Measurements from ENCODE around the gene BLOC1S6.

The BLOC1S6 gene

GRCh38 chr15:45587863-45588170 lies 638 bp downstream of the BLOC1S6 start:
- DNase-seq (ENCODE audit: low read depth in 3 of 3, low spot score in 1 of 3), result no peak

DNA sequence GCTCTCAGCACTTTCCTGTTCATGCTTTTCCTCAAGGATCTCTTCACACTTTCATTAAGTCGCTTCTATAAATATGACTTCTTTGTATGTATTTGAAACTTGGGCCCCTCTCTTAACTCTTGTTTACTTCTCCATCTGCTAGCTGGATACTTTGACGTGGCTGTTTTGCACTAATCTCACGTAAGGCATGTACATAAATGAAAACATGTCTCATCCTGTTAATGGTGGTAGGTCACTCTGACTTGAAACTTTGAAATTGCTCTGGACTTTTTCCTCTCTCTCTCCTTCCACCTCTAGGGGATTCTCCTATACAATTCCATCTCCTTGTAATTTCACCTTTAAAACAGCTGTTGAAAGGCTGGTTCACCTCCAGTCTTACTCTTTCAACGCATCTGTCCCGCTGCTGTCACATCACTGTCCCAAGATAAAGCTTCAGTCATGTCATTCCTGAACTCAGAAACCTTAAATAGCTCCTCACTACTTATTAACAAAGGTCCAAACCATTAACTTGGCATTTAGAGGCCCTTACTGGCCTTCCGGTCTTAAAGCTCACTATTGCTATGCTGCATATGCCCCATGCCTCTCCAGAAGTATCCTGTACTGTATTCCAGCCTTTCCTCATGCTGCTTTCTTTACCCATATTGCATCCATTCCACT lies 1.2 kb downstream of the BLOC1S6 start:
- DNase-seq (ENCODE audit: low read depth in 3 of 3, low spot score in 1 of 3), result no peak

DNA sequence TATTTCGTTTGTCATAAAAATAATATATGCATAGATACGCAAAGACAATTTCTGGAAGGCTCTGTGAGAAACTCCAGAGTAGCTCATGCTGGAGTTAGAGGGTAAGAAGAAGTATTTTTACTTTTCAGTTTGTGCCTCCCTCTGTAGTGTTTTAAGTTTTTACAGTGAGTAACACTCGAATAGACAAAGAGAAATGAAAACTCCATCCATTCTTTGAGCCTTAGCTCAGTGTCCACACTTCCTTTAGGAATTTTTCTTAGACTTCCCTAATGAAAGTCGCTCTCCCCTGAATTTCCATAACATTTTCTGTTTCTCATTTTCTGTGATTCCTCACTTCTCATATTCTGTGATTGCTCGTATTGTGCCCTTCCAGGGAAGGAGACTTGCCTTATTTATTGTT lies 2.1 kb downstream of the BLOC1S6 start:
- DNase-seq (ENCODE audit: low read depth in 3 of 3, low spot score in 1 of 3), result no peak

- DNase-seq (ENCODE audit: low read depth in 3 of 3, low spot score in 1 of 3), result no peak
Observed at GRCh38 chr15:45594319-45594718, 7.1 kb downstream of the BLOC1S6 start.

DNA sequence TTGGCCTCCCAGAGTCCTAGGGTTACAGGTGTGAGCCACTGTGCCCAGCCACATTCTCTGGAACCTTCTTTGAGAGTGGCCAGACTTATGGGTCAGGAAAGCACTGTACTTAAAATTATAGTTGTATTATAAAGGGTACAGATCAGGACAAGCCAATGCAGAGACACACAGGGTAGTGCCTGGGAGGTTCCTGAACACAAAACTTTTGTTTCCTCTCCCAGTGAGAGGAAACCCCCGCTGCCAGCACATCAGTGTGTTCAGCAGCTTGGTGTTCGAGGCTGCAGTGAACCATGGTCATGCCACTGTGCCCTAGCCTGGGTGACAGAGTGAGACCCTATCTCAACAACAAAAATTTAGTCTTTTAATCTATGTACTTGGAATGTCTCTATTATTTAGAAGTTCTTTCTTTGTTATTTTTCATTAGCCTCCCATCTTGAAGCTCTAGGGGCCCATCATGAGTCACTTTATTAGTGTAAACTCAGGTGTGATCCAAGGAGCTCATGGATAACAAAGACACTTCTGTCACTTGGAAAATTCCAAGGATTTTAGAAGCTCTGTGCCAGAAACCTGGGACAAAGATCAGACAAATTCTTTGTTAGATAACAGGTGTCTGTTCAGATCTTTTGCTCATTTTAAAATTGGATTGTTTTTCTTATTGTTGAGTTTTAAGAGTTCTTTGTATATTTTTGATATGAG lies 7.8 kb downstream of the BLOC1S6 start:
- no peak for DNase-seq (ENCODE audit: low read depth in 3 of 3, low spot score in 1 of 3)

- no peak for DNase-seq (ENCODE audit: low read depth in 3 of 3, low spot score in 1 of 3)
Observed at GRCh38 chr15:45603881-45604280, 16.7 kb downstream of the BLOC1S6 start.

DNA sequence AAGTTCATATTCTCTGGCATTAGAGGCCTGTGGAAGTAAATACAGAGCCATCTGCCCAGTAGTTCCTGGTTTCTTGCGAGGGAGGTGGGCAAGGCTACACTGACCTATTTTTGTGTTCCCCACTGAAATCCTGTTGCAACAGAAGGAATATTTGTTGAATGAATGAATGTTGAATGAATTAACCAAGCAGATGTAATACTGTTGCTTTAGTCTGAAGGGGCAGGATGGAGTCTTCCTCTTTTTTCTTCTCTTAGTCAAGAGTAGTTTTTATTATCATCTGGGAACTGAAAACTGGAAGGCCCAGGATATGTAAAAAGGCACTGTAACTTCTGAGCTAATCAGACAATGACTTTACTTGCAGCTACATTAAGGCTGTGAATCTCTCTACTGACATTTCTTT lies 17.1 kb downstream of the BLOC1S6 start:
- no peak for DNase-seq (ENCODE audit: low read depth in 3 of 3, low spot score in 1 of 3)

DNA sequence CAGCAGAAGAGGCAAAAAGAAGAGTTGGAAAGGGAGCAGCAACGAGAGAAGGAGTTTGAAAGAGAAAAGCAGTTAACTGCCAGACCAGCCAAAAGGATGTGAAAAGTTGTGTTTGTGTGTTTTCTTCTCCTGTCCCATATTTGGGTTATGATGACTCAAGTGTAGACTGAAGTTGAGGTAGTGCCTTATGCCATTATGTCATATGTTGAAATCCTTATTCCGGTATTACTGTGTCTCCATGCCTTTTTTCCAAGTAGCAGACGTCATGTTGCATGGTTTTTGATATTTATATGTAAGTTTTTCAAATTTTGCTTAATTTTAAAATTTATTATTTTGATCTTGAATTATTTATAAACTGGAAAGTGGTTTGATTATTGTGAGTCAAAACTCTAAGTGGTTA lies 19.2 kb downstream of the BLOC1S6 start:
- DNase-seq (ENCODE audit: low read depth in 3 of 3, low spot score in 1 of 3), result no peak

DNA sequence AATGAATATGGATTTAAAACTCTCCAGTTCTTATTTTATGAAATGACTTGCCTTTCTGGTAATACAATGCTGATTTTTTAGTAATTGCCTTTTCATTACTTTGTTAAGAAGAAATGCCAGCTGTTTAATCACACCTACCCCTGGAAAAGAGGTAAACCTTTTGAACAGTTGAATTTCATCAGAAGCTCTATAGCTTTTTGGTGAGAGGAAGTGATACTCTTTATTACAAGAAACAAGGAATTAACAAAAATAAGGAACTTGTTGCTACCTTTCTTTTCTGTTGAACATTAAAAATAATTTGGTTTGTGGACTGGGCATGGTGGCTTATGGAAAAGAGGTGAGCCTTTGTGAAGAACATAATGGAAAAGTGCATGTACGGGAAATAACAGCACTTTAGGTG lies 19.7 kb downstream of the BLOC1S6 start:
- DNase-seq (ENCODE audit: low read depth in 3 of 3, low spot score in 1 of 3), result no peak

- no peak for DNase-seq (ENCODE audit: low read depth in 3 of 3, low spot score in 1 of 3)
Observed at GRCh38 chr15:45611305-45611704, 24.1 kb downstream of the BLOC1S6 start.

- DNase-seq (ENCODE audit: low read depth in 3 of 3, low spot score in 1 of 3), result no peak
Observed at GRCh38 chr15:45612790-45613415, 25.7 kb downstream of the BLOC1S6 start.

- no peak for DNase-seq (ENCODE audit: low read depth in 3 of 3, low spot score in 1 of 3)
Observed at GRCh38 chr15:45616901-45617323, 29.7 kb downstream of the BLOC1S6 start.

- no peak for DNase-seq (ENCODE audit: low read depth in 3 of 3, low spot score in 1 of 3)
Observed at GRCh38 chr15:45618813-45619212, 31.6 kb downstream of the BLOC1S6 start.

GRCh38 chr15:45628136-45628535 lies 41.0 kb downstream of the BLOC1S6 start:
- no peak for DNase-seq (ENCODE audit: low read depth in 3 of 3, low spot score in 1 of 3)

DNA sequence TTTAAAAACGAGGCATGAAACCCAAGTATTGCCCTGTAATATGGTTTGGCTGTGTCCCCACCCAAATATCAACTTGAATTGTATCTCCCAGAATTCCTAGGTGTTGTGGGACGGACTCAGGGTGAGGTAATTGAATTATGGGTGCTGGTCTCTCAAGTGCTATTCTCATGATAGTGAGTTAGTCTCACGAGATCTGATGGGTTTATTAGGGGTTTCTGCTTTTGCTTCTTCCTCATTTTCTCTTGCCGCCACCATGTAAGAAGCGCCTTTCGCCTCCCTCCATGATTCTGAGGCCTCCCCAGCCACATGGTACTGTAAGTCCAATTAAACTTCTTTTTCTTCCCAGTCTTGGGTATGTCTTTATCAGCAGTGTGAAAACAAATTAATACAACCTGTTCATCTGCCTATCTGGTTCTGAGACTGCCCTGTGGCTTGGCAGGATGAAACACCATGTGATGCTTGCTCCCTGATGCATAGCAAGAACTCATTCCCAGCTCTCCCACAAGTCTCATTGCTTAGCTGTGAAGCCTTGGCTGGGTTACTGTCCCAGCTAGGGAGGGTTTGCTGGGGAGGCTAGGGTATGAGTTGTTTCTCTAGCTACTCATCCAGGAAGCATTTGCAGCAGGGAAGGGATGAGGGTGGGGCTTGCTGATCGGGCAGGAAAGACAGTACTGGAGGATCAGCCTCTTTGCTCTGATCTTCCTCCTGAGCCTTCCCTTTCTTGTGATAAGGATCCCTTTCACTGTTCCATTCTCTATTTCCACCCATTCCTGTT lies 43.9 kb downstream of the BLOC1S6 start:
- no peak for DNase-seq (ENCODE audit: low read depth in 3 of 3, low spot score in 1 of 3)

DNA sequence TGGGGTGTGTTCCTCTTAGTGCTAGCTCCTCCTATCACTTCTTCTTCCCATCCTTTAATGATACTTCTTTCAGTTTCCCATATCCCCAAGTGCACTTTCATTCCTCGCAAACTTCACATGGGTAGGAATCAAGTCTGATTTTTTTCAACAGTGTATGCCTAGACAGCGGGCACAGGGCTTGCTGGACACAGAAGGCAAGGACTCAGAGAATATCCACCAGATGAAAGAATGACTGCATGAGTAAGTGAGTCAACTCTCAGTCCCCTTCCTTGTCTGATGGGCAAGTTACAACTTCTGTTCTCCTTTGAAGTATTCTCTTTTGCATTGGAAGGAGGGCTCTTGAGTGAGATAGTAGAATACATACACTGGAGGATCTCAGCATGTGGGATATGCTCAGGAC lies 44.6 kb downstream of the BLOC1S6 start:
- no peak for DNase-seq (ENCODE audit: low read depth in 3 of 3, low spot score in 1 of 3)

GRCh38 chr15:45634432-45635190 lies 47.4 kb downstream of the BLOC1S6 start, which contains the start of gene SQOR:
Gene SQOR (plus strand): TSS chr15:45635029. CDS start chr15:45658924, 23,895 bp downstream.
- DNase-seq (ENCODE audit: low read depth in 3 of 3, low spot score in 1 of 3), result peak in 2 of 3 donors; percentile 21 to 48

GRCh38 chr15:45635191-45635638 lies 48.0 kb downstream of the BLOC1S6 start:
- DNase-seq (ENCODE audit: low read depth in 3 of 3, low spot score in 1 of 3), result peak in 2 of 3 donors; percentile 33 to 43

DNA sequence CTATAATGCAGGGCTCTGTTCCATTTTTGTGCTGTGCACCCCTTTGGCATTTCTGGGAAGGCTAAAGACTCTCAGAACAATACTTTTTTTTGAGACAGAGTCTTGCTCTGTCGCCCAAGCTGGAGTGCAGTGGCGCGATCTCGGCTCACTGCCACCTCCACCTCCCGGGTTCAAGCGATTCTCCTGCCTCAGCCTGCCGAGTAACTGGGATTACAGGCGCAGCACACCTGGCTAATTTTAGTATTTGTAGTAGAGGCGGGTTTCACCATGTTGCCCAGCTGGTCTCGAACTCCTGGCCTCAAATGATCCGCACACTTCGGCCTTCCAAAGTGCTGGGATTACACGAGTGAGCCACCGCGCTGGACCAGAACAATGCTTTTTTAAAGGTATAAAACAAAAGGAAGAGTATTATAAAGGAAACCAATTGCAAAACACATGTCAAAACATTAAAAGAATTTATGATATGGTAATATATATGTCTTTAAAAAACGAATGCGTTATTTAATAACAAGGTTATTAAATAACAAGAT lies 48.6 kb downstream of the BLOC1S6 start:
- DNase-seq (ENCODE audit: low read depth in 3 of 3, low spot score in 1 of 3), result no peak

DNA sequence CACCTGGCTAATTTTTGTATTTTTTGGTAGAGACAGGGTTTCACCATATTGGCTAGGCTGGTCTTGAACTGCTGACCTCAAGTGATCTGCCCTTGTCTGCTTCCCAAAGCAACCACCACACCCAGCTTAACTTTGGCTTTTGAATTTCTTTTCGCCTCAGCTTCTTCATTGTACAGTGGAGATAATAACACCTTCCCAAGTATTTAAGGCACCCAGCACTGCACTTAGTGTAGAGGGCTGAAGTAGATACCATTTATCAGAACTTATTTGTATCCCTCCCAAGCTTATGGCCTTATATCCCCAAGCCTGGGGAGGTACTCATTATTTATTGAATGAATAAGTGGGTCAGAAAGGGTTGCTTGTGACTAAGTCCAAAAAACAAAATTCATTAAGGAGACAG lies 50.0 kb downstream of the BLOC1S6 start:
- no peak for DNase-seq (ENCODE audit: low read depth in 3 of 3, low spot score in 1 of 3)
